CD4-positive, CD25-positive, alpha-beta regulatory T cell (primary cell): ENCODE measurements around the gene DEFB129. TPM values are rescaled to one million over a fixed set of nuclear protein-coding genes. Genes with fewer than 3 reads are reported as not detected.
A peak's percentile ranks its signal among the peaks of the same experiment; 100 is the strongest.

Experiments
- ATAC-seq, 2 donors: fragments of 150-1000 bp; cut with Tn5 transposase; one replicate each; pipeline ENCODE4 v1.10.0; 2021; ENCODE audit warnings: low read depth in 2 of 2, moderate number of reproducible peaks in 2 of 2, moderate library complexity in 1 of 2
- DNase-seq, 3 donors: peaks; one replicate each; pipeline versions ENCODE4 v3.0.0 to v3.0.0-alpha.2; 2012 to 2022; ENCODE audit warnings: mixed read lengths in 1 of 3
- H3K27ac ChIP-seq: one replicate; pipeline ENCODE4 v1.7.0; 2013; ENCODE audit warnings: mild to moderate bottlenecking, low read length; ENCODE audit not compliant: insufficient read depth, poor library complexity, severe bottlenecking
- H3K27me3 ChIP-seq: one replicate; pipeline ENCODE4 v1.7.0; 2013; ENCODE audit warnings: low read length; ENCODE audit not compliant: control insufficient read depth, insufficient read depth
- H3K36me3 ChIP-seq: one replicate; pipeline ENCODE4 v1.7.0; 2013; ENCODE audit warnings: mild to moderate bottlenecking, low read length, moderate library complexity; ENCODE audit not compliant: control insufficient read depth, insufficient read depth
- H3K4me1 ChIP-seq: 2 replicates; pipeline ENCODE4 v1.7.0; 2013; ENCODE audit warnings: mild to moderate bottlenecking, low read length; ENCODE audit not compliant: insufficient read depth, control insufficient read depth, poor library complexity, severe bottlenecking
- H3K4me3 ChIP-seq: one replicate; pipeline ENCODE4 v1.7.0; 2013; ENCODE audit warnings: low read depth, mild to moderate bottlenecking, low read length, moderate library complexity
- H3K9me3 ChIP-seq, 2 experiments: 1 replicate in 1 of 2; 2 replicates in 1 of 2; pipeline ENCODE4 v1.7.0; 2013; ENCODE audit warnings: low read length in 2 of 2, mild to moderate bottlenecking in 1 of 2, moderate library complexity in 1 of 2; ENCODE audit not compliant: control insufficient read depth in 2 of 2
- H3K27ac Mint-ChIP-seq, 3 donors: one replicate each; pipeline ENCODE4 v1.8.0; 2020 to 2022; ENCODE audit warnings: mild to moderate bottlenecking in 3 of 3, mixed read lengths in 3 of 3, moderate library complexity in 2 of 3
- H3K27me3 Mint-ChIP-seq: one replicate; pipeline ENCODE4 v1.8.0; 2022; ENCODE audit warnings: mild to moderate bottlenecking, mixed read lengths
- H3K36me3 Mint-ChIP-seq: one replicate; pipeline ENCODE4 v1.8.0; 2020; ENCODE audit warnings: mixed read lengths
- H3K4me1 Mint-ChIP-seq, 4 donors: one replicate each; pipeline ENCODE4 v1.8.0; 2020 to 2022; ENCODE audit warnings: mixed read lengths in 4 of 4, mild to moderate bottlenecking in 1 of 4
- H3K4me3 Mint-ChIP-seq, 4 donors: one replicate each; pipeline ENCODE4 v1.8.0; 2020 to 2022; ENCODE audit warnings: mild to moderate bottlenecking in 4 of 4, mixed read lengths in 4 of 4, moderate library complexity in 3 of 4
- H3K9me3 Mint-ChIP-seq, 7 donors: one replicate each; pipeline ENCODE4 v1.8.0; 2020 to 2022; ENCODE audit warnings: mixed read lengths in 7 of 7, mild to moderate bottlenecking in 3 of 7, moderate library complexity in 2 of 7
- polyA plus RNA-seq, 4 donors: library from polyadenylated mRNA; unstranded; fragments of 300-500 nt; fragmentation: Illumina TruSeq; gene quantifications; one replicate each; pipeline ENCODE4 v1.2.3, GENCODE V29; 2021
- total RNA-seq: library from RNA; stranded (reverse); gene quantifications from one replicate; pipeline ENCODE4 v1.2.3, GENCODE V29; 2022

Gene DEFB129
- total and polyA plus RNA-seq, 5 donors from 2014 or later: not detected

DNA sequence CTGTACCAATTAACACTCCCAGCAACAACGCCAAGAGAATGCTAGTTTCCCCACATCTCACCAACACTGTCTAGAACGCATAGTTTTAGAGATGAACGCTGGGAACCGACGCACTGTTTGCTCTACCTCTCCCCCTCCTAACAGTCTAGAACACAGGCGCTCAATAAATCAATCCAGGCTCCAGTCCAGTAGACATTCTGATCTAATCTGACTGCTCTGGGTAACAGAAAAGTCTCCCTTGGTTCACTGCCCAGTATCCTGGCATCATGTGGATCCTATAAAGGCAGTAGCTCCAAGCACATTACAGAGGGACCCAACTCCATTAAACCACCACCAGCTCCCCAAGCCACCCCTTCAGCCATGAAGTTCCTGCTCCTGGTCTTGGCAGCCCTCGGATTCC is 30.4 kb downstream of the DEFB129 start, which contains the start of gene DEFB132:
Gene DEFB132 (plus strand): TSS at position 306 of the 400 bp plus-strand sequence. CDS start 55 bp downstream, at position 361.
- peak within 1 kb of the TSS in 2 of 3 donors; percentile 63 to 65 for H3K27ac Mint-ChIP-seq
- H3K27me3 ChIP-seq: no peaks in the 10 kb centered on the region
- no peaks in the 10 kb centered on the region for H3K36me3 ChIP-seq
- H3K27me3 Mint-ChIP-seq: no peaks in the 10 kb centered on the region
- no peak within 1 kb of the TSS for H3K27ac ChIP-seq
- ATAC-seq (no peak), DNase-seq (no peak)
- H3K4me3 ChIP-seq: peak within 1 kb of the TSS; percentile 13
- H3K4me1 ChIP-seq: peaks cover 5% of the 10 kb centered on the region
- H3K4me1 Mint-ChIP-seq: peaks cover 5 to 21% (median 11%) of the 10 kb centered on the region in 4 donors
- H3K9me3 ChIP-seq: no peaks in the 10 kb centered on the region
- H3K9me3 Mint-ChIP-seq: no peaks in the 10 kb centered on the region
- H3K4me3 Mint-ChIP-seq: peak within 1 kb of the TSS in 1 of 4 donors; percentile 56
- H3K36me3 Mint-ChIP-seq: no peaks in the 10 kb centered on the region

DNA sequence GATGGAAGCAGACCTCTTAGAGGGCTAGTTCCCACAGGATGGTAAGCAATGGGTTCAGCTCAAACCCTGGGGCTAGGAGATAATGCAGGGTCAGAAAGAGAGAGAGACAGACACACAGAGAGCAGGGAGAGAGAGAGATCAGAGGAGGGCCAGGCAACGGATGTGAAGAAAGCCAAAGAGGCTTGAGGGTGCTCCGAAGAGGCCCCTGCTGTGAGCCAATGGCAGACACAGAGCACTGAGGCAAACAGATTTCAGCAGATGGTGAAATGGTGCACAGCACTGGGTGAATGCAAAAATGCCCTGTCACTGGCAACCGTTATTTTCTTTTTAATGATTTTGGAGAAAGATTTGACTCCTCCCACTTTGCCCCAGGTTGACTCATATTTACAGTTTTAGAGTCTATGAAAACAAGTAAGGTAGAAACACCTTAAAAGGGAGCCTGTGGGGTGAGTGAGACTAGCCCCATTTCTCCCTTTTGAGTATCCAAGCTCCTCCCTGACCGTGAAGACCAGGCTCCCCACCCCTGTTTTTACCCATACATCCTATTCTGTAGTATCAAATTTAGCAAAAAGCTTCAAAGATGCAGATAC is 31.3 kb downstream of the DEFB129 start:
- H3K27me3 ChIP-seq: no peaks in the 10 kb centered on the region
- DNase-seq (peak in 1 of 3 donors; percentile 73), ATAC-seq (peak; percentile 52 to 57)
- peaks cover 5 to 21% (median 11%) of the 10 kb centered on the region in 4 donors for H3K4me1 Mint-ChIP-seq
- H3K4me1 ChIP-seq: peaks cover 5% of the 10 kb centered on the region
- H3K9me3 ChIP-seq: no peaks in the 10 kb centered on the region
- no peaks in the 10 kb centered on the region for H3K9me3 Mint-ChIP-seq
- no peak overlapping the region for H3K27ac ChIP-seq
- no peaks in the 10 kb centered on the region for H3K27me3 Mint-ChIP-seq
- no peaks in the 10 kb centered on the region for H3K36me3 ChIP-seq
- H3K4me3 ChIP-seq: peak overlapping the region; percentile 13
- peak overlapping the region in 1 of 4 donors; percentile 56 for H3K4me3 Mint-ChIP-seq
- peak overlapping the region in 2 of 3 donors; percentile 63 to 65 for H3K27ac Mint-ChIP-seq
- no peaks in the 10 kb centered on the region for H3K36me3 Mint-ChIP-seq

DNA sequence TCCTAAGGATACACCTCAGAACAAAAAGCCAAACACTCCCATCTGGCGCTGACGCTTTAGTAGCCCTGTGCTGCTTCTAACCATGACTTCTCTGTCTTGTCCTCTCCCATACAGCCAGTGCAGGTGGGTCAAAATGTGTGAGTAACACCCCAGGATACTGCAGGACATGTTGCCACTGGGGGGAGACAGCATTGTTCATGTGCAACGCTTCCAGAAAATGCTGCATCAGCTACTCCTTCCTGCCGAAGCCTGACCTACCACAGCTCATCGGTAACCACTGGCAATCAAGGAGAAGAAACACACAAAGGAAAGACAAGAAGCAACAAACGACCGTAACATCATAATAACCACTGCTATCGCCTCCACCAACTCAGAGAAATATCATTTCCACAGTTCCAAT is 31.9 kb downstream of the DEFB129 start:
- Mint-ChIP-seq H3K9me3 (no peaks in the 10 kb centered on the region), H3K36me3 (no peaks in the 10 kb centered on the region), H3K4me1 (peaks cover 5 to 21% (median 11%) of the 10 kb centered on the region in 4 donors), H3K27ac (peak overlapping the region in 2 of 3 donors; percentile 63 to 65), H3K27me3 (no peaks in the 10 kb centered on the region), H3K4me3 (no peak overlapping the region)
- no peaks in the 10 kb centered on the region for H3K36me3 ChIP-seq
- H3K27ac ChIP-seq: no peak overlapping the region
- H3K4me1 ChIP-seq: peaks cover 5% of the 10 kb centered on the region
- no peaks in the 10 kb centered on the region for H3K9me3 ChIP-seq
- peak in 2 of 3 donors; percentile 9 to 42 for DNase-seq
- ATAC-seq: no peak
- no peak overlapping the region for H3K4me3 ChIP-seq
- H3K27me3 ChIP-seq: no peaks in the 10 kb centered on the region

DNA sequence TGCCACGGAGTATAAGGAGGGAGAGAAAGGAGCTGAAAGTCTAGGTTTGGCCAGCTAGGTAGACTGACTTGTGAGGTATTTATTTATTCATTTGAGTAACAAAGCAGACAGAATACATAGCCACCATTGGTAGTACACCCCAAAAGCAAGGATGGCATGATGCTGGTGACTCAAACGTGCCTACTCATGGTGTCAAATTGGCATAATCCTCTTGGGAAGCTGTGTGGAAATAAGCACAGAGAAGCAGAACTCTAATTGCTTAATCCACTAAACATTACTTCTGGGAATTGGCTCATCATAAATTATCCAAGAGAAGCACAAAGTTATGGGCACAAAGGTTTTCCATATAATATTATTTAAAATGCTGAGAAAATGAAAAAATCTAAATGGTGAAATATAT is 32.9 kb downstream of the DEFB129 start:
- Histone ChIP-seq H3K9me3 (no peaks in the 10 kb centered on the region), H3K4me3 (no peak overlapping the region), H3K36me3 (no peaks in the 10 kb centered on the region), H3K4me1 (peaks cover 5% of the 10 kb centered on the region), H3K27ac (no peak overlapping the region), H3K27me3 (no peaks in the 10 kb centered on the region)
- no peak for DNase-seq
- ATAC-seq: no peak
- H3K4me1 Mint-ChIP-seq: peaks cover 5 to 21% (median 11%) of the 10 kb centered on the region in 4 donors
- H3K9me3 Mint-ChIP-seq: no peaks in the 10 kb centered on the region
- no peaks in the 10 kb centered on the region for H3K36me3 Mint-ChIP-seq
- H3K4me3 Mint-ChIP-seq: no peak overlapping the region
- no peak overlapping the region for H3K27ac Mint-ChIP-seq
- peaks cover under 1% of the 10 kb centered on the region for H3K27me3 Mint-ChIP-seq

DNA sequence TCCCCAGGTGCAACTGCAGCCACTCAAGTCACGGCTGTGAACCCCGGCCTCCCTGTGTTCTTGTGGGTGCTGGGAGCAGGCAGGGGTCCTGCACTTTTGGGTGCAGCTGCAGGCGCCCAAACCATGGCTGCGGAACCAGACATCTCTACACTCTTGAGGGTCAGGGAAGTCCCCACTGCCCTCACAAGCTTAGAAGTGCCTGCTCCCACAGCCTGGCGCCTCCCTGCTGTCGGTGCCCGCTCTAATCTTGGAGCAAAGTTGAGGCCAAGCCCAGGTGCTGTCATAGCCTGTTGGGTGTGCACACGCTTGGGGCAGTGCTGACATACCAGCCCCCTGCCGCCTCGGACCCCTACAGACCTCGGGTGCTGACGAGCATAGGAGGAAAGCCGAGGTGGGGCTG is 36.6 kb downstream of the DEFB129 start:
- Mint-ChIP-seq H3K4me3 (no peak overlapping the region), H3K4me1 (peaks cover 8 to 20% (median 15%) of the 10 kb centered on the region in 4 donors), H3K36me3 (no peaks in the 10 kb centered on the region), H3K27me3 (peaks cover 25% of the 10 kb centered on the region), H3K9me3 (no peaks in the 10 kb centered on the region), H3K27ac (no peak overlapping the region)
- H3K27ac ChIP-seq: no peak overlapping the region
- DNase-seq (no peak), ATAC-seq (no peak)
- no peak overlapping the region for H3K4me3 ChIP-seq
- no peaks in the 10 kb centered on the region for H3K36me3 ChIP-seq
- no peaks in the 10 kb centered on the region for H3K9me3 ChIP-seq
- H3K27me3 ChIP-seq: peaks cover 3% of the 10 kb centered on the region
- peaks cover 9% of the 10 kb centered on the region for H3K4me1 ChIP-seq

DNA sequence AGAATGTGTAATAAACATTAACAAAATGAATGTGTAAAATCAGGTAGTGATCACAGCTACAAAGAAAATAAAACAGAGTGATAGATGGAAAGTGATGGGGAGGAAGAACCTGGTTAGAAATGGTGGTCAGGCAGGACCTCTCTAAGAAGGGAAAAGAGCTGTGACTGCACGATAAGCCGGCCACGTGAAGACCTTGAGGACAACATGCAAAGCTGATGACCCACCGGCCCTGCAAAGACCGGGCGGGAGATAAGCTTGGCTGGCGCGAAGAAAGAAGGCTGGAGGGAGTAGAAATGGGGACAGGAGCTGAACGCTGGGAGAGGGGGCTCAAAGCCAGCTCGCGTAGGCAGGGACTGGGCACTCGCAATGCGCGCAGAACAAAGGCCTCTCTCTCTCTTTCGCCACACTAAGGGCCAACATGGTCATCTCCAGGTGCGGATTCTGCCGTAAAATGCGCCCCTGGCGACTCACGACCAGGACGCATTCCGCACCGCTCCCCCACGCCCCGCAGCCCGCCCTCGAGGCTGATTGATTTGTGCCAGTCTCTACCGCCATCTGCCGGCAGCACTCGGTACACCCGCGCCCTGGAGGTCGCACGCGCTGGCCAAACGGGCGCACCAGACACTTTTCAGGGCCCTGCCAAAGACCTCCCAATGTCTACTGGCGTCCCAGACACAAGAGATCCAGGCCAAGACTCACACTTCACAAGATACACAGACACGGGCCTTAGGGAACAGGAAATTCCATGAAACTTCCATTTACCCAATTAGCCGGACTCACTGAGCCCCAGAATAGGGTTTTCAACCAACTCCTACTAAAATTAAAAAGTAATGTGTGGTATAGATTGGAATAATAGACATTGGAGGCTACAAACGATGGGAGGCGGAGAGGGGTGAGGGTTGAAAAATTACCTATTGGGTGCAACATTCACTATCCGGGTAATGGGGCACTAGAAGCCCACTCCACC is 39.8 kb downstream of the DEFB129 start:
- peak overlapping the region; percentile 75 for H3K4me3 ChIP-seq
- peaks cover 3% of the 10 kb centered on the region for H3K27me3 ChIP-seq
- peak overlapping the region; percentile 76 to 86 (median 80) for H3K4me3 Mint-ChIP-seq
- DNase-seq (peak; percentile 78 to 84 (median 84)), ATAC-seq (peak; percentile 90 to 93)
- H3K27ac Mint-ChIP-seq: peak overlapping the region in 2 of 3 donors; percentile 50 to 69
- H3K9me3 ChIP-seq: no peaks in the 10 kb centered on the region
- peaks cover 0 to 2% (median 0%) of the 10 kb centered on the region in 7 donors for H3K9me3 Mint-ChIP-seq
- H3K4me1 ChIP-seq: peaks cover 9% of the 10 kb centered on the region
- no peak overlapping the region for H3K27ac ChIP-seq
- H3K36me3 Mint-ChIP-seq: no peaks in the 10 kb centered on the region
- no peaks in the 10 kb centered on the region for H3K36me3 ChIP-seq
- H3K4me1 Mint-ChIP-seq: peaks cover 5 to 9% (median 8%) of the 10 kb centered on the region in 4 donors
- H3K27me3 Mint-ChIP-seq: peaks cover 25% of the 10 kb centered on the region

DNA sequence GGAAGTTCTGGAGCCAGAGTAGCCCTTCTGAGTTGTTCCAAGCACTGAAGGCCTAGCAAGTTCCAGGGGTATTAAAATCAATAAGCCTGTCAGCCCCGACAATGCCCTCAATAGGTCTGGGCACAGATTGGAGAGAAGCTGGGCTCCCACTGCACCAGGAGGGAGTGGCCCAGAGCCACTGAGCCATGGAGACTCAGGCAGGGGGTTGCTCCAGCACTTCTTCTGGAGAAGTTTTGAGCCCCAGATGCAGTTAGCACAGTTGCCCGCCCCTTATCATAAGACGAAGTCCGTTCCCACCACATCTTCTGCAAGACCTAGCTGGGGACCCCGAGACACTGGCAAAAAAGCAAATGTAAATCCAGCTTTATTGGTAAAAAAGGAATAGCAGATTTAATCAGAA is 43.5 kb downstream of the DEFB129 start:
- Mint-ChIP-seq H3K4me1 (peaks cover 5 to 9% (median 8%) of the 10 kb centered on the region in 4 donors), H3K27ac (no peak overlapping the region), H3K4me3 (no peak overlapping the region), H3K36me3 (no peaks in the 10 kb centered on the region), H3K27me3 (peaks cover 20% of the 10 kb centered on the region), H3K9me3 (peaks cover 0 to 2% (median 0%) of the 10 kb centered on the region in 7 donors)
- no peak overlapping the region for H3K4me3 ChIP-seq
- peaks cover 9% of the 10 kb centered on the region for H3K4me1 ChIP-seq
- H3K27me3 ChIP-seq: peaks cover 3% of the 10 kb centered on the region
- H3K36me3 ChIP-seq: no peaks in the 10 kb centered on the region
- no peak for DNase-seq
- H3K27ac ChIP-seq: no peak overlapping the region
- ATAC-seq: no peak
- H3K9me3 ChIP-seq: no peaks in the 10 kb centered on the region
